ENCODE data around the gene NME7.
"Not testable (repeated sequence)": the region's sequence is repeated elsewhere in the genome, so short reads cannot be mapped to it uniquely, and the experiment has no call there.

The NME7 gene

GRCh38 chr1:169217636-169218035 lies 150.0 kb downstream of the NME7 start:
- DNase-seq (ENCODE audit: low spot score) = no peak

- no peak for DNase-seq (ENCODE audit: low spot score)
Observed at GRCh38 chr1:169214598-169214997, 153.0 kb downstream of the NME7 start.

GRCh38 chr1:169212088-169212487 lies 155.5 kb downstream of the NME7 start:
- DNase-seq (ENCODE audit: low spot score) = no peak

- DNase-seq (ENCODE audit: low spot score) = no peak
Observed at GRCh38 chr1:169207797-169208520, 159.6 kb downstream of the NME7 start.

GRCh38 chr1:169204157-169204556 lies 163.4 kb downstream of the NME7 start:
- no peak for DNase-seq (ENCODE audit: low spot score)

- no peak for DNase-seq (ENCODE audit: low spot score)
Observed at GRCh38 chr1:169202791-169203665, 164.6 kb downstream of the NME7 start.

GRCh38 chr1:169201084-169201619 lies 166.4 kb downstream of the NME7 start:
- DNase-seq (ENCODE audit: low spot score) = no peak

- no peak for DNase-seq (ENCODE audit: low spot score)
Observed at GRCh38 chr1:169200319-169200718, 167.3 kb downstream of the NME7 start.

GRCh38 chr1:169196581-169196980 lies 171.0 kb downstream of the NME7 start:
- DNase-seq (ENCODE audit: low spot score) = no peak

GRCh38 chr1:169196161-169196560 lies 171.4 kb downstream of the NME7 start:
- DNase-seq (ENCODE audit: low spot score) = no peak

GRCh38 chr1:169193191-169193850 lies 174.3 kb downstream of the NME7 start:
- DNase-seq (ENCODE audit: low spot score) = peak; percentile 32

- DNase-seq (ENCODE audit: low spot score) = no peak
Observed at GRCh38 chr1:169186106-169186505, 181.5 kb downstream of the NME7 start.

GRCh38 chr1:169184812-169185211 lies 182.8 kb downstream of the NME7 start:
- DNase-seq (ENCODE audit: low spot score) = no peak

- no peak for DNase-seq (ENCODE audit: low spot score)
Observed at GRCh38 chr1:169180174-169180573, 187.4 kb downstream of the NME7 start.

GRCh38 chr1:169179431-169179830 lies 188.2 kb downstream of the NME7 start:
- not testable (repeated sequence) for DNase-seq (ENCODE audit: low spot score)

GRCh38 chr1:169175461-169175860 lies 192.1 kb downstream of the NME7 start:
- no peak for DNase-seq (ENCODE audit: low spot score)

- DNase-seq (ENCODE audit: low spot score) = no peak
Observed at GRCh38 chr1:169163059-169163458, 204.5 kb downstream of the NME7 start.

- DNase-seq (ENCODE audit: low spot score) = no peak
Observed at GRCh38 chr1:169161496-169162194, 206.0 kb downstream of the NME7 start.

GRCh38 chr1:169160845-169161495 lies 206.6 kb downstream of the NME7 start:
- no peak for DNase-seq (ENCODE audit: low spot score)

GRCh38 chr1:169156580-169156979 lies 211.0 kb downstream of the NME7 start:
- no peak for DNase-seq (ENCODE audit: low spot score)

- no peak for DNase-seq (ENCODE audit: low spot score)
Observed at GRCh38 chr1:169155675-169156074, 211.9 kb downstream of the NME7 start.
